IgD-negative memory B cell (primary cell): ENCODE data around the gene MLLT3. TPM values are rescaled to one million over a fixed set of nuclear protein-coding genes. Genes with fewer than 3 reads are reported as not detected.

Experiments used
- H3K27ac Mint-ChIP-seq, 3 donors: one replicate each; pipeline ENCODE4 v1.8.0; 2020 to 2022; ENCODE audit warnings: mild to moderate bottlenecking in 3 of 3, mixed read lengths in 3 of 3, moderate library complexity in 1 of 3
- H3K27me3 Mint-ChIP-seq: one replicate; pipeline ENCODE4 v1.8.0; 2021; ENCODE audit warnings: mixed read lengths
- H3K36me3 Mint-ChIP-seq: one replicate; pipeline ENCODE4 v1.8.0; 2020; ENCODE audit warnings: mild to moderate bottlenecking, mixed read lengths
- H3K4me1 Mint-ChIP-seq, 3 donors: one replicate each; pipeline ENCODE4 v1.8.0; 2020 to 2022; ENCODE audit warnings: mixed read lengths in 3 of 3, mild to moderate bottlenecking in 1 of 3
- H3K4me3 Mint-ChIP-seq, 4 donors: one replicate each; pipeline ENCODE4 v1.8.0; 2020 to 2022; ENCODE audit warnings: mild to moderate bottlenecking in 4 of 4, mixed read lengths in 4 of 4, moderate library complexity in 3 of 4
- H3K9me3 Mint-ChIP-seq, 3 donors: one replicate each; pipeline ENCODE4 v1.8.0; 2020 to 2021; ENCODE audit warnings: mixed read lengths in 3 of 3, mild to moderate bottlenecking in 1 of 3
- polyA plus RNA-seq: library from polyadenylated mRNA; unstranded; fragments of 300-500 nt; fragmentation: Illumina TruSeq; gene quantifications from one replicate; pipeline ENCODE4 v1.2.3, GENCODE V29; 2021

The MLLT3 gene
- polyA plus RNA-seq, 1 donor from 2014 or later, result 3.2 TPM

DNA sequence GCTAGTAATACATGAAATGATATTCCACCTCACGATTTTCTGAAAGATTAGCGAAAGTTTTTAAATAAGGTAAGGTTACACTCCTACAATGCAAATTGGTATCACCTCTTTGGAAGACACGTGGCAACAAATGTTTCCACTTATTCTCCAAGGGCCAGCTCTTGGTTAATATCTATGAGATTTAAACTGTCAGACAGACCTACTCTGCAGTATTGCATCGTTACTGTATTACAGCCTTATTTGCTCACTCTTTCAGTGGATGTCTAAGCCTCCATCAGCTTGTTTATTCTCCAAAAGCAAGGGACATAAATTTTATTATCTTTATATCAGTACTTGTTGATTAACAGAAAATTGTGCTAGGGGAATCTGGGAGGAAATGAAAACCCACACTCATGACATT lies 135.7 kb downstream of the MLLT3 start:
- peaks cover 1% of the 10 kb centered on the region for H3K36me3 Mint-ChIP-seq
- H3K27ac Mint-ChIP-seq, result no peak overlapping the region
- peaks cover 0 to 3% (median 0%) of the 10 kb centered on the region in 3 donors for H3K9me3 Mint-ChIP-seq
- H3K27me3 Mint-ChIP-seq, result no peaks in the 10 kb centered on the region
- H3K4me1 Mint-ChIP-seq, result peaks cover 0 to 4% (median 0%) of the 10 kb centered on the region in 3 donors
- H3K4me3 Mint-ChIP-seq, result no peak overlapping the region

- no peaks in the 10 kb centered on the region for H3K27me3 Mint-ChIP-seq
- no peaks in the 10 kb centered on the region for H3K36me3 Mint-ChIP-seq
- H3K27ac Mint-ChIP-seq, result no peak overlapping the region
- peaks cover 0 to 2% (median 0%) of the 10 kb centered on the region in 3 donors for H3K9me3 Mint-ChIP-seq
- peaks cover 0 to 2% (median 0%) of the 10 kb centered on the region in 3 donors for H3K4me1 Mint-ChIP-seq
- H3K4me3 Mint-ChIP-seq, result peak overlapping the region in 1 of 4 donors; percentile 2
Observed at GRCh38 chr9:20481437-20481836, 140.9 kb downstream of the MLLT3 start.

DNA sequence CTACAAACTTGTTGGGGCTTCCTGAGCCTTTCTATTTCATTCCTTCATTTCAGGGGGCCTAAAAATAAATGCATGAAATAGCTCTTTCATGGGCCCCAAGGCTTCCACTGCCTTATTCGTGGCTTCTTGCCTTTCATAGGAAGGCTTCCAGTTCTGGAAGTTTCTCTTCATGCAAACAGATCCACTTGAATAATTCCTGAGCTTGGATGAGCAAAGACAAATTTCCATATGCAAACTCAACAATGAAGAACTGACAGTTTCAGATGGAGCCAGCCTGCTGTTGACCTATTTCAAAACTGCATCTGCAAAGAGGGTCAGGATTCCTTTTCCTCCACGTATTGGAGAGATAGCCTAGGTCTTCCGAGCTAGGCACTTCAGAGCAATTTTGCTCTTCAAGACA lies 142.1 kb downstream of the MLLT3 start:
- no peak overlapping the region for H3K27ac Mint-ChIP-seq
- peaks cover 0 to 2% (median 0%) of the 10 kb centered on the region in 3 donors for H3K4me1 Mint-ChIP-seq
- no peaks in the 10 kb centered on the region for H3K27me3 Mint-ChIP-seq
- H3K4me3 Mint-ChIP-seq, result peak overlapping the region in 1 of 4 donors; percentile 22
- H3K36me3 Mint-ChIP-seq, result no peaks in the 10 kb centered on the region
- peaks cover 0 to 2% (median 0%) of the 10 kb centered on the region in 3 donors for H3K9me3 Mint-ChIP-seq

GRCh38 chr9:20479419-20480155 lies 142.7 kb downstream of the MLLT3 start:
- Mint-ChIP-seq H3K27me3 (no peaks in the 10 kb centered on the region), H3K4me3 (no peak overlapping the region), H3K4me1 (peaks cover 0 to 2% (median 0%) of the 10 kb centered on the region in 3 donors), H3K27ac (no peak overlapping the region), H3K36me3 (no peaks in the 10 kb centered on the region), H3K9me3 (peaks cover 0 to 2% (median 0%) of the 10 kb centered on the region in 3 donors)

GRCh38 chr9:20478786-20479185 lies 143.5 kb downstream of the MLLT3 start:
- H3K27ac Mint-ChIP-seq, result peak overlapping the region in 1 of 3 donors; percentile 41
- H3K4me3 Mint-ChIP-seq, result no peak overlapping the region

GRCh38 chr9:20477940-20478620 lies 144.2 kb downstream of the MLLT3 start:
- Mint-ChIP-seq H3K9me3 (peaks cover 0 to 2% (median 0%) of the 10 kb centered on the region in 3 donors), H3K27me3 (no peaks in the 10 kb centered on the region), H3K36me3 (no peaks in the 10 kb centered on the region), H3K4me3 (no peak overlapping the region), H3K4me1 (peaks cover 0 to 3% (median 2%) of the 10 kb centered on the region in 3 donors), H3K27ac (no peak overlapping the region)

More at GRCh38 chr9:20478786-20479185, 143.5 kb downstream of the MLLT3 start:
- H3K36me3 Mint-ChIP-seq, result no peaks in the 10 kb centered on the region
- peaks cover 0 to 3% (median 2%) of the 10 kb centered on the region in 3 donors for H3K4me1 Mint-ChIP-seq
- no peaks in the 10 kb centered on the region for H3K27me3 Mint-ChIP-seq
- peaks cover 0 to 2% (median 0%) of the 10 kb centered on the region in 3 donors for H3K9me3 Mint-ChIP-seq

DNA sequence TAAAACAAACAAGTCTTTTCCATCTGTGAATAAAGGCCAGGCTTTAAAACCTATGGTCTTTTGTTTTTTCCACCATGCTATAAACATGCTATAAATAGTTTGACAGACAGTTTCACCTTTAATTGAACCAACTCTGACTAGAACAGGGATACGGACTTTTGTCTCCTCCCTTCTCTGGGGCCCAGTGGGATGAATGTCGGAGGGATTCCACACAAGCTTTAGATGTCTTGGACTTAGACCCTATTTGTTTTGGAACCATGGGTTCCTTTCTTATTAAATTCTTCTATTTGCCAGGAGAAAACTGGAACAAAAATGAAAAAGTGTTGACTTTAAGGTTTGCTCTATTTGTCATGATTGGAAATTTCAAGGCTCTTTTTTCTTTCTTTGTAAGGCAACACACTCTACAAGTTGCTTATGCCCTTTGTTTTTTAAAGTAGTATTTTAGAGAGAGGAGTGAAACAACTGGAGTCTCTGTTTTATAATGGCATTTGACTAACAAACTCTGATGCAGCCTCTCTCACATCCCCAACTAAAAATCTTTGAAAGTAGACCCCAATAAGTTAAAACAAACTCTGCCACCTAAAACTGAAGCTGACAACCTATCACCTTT lies 145.3 kb downstream of the MLLT3 start:
- H3K4me3 Mint-ChIP-seq, result no peak overlapping the region
- no peaks in the 10 kb centered on the region for H3K9me3 Mint-ChIP-seq
- H3K27me3 Mint-ChIP-seq, result no peaks in the 10 kb centered on the region
- no peaks in the 10 kb centered on the region for H3K36me3 Mint-ChIP-seq
- no peak overlapping the region for H3K27ac Mint-ChIP-seq
- peaks cover 0 to 3% (median 2%) of the 10 kb centered on the region in 3 donors for H3K4me1 Mint-ChIP-seq

- Mint-ChIP-seq H3K4me3 (no peak overlapping the region), H3K27ac (no peak overlapping the region), H3K4me1 (peaks cover 0 to 2% (median 1%) of the 10 kb centered on the region in 3 donors)
Observed at GRCh38 chr9:20474496-20474895, 147.8 kb downstream of the MLLT3 start.

DNA sequence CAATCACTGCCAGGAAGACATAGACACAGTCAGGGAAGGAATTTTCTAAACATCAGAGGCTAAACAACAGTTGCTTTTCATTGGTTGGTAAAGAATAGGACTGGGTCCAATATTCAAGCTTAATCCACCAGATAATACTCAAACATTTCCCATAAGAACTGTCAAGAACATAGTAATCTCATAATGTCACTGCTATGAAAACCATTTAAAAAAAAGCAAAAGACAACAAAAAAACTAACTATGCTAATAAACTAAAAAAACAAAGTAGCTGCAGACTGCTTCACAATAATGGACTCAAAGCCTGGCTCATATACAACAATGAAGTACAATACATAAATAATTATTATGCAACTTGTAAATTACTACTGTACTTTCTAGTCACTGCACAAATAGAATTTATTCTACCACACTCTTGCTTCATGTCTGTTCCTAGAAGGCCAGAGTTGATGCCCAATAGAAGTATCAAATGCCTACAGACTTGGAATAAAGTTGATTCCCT lies 148.7 kb downstream of the MLLT3 start:
- H3K36me3 Mint-ChIP-seq, result no peaks in the 10 kb centered on the region

More at GRCh38 chr9:20474496-20474895, 147.8 kb downstream of the MLLT3 start:
- Mint-ChIP-seq H3K27me3 (peaks cover 1% of the 10 kb centered on the region), H3K9me3 (no peaks in the 10 kb centered on the region), H3K36me3 (no peaks in the 10 kb centered on the region)

GRCh38 chr9:20472342-20473045 lies 149.8 kb downstream of the MLLT3 start:
- no peak overlapping the region for H3K27ac Mint-ChIP-seq
- no peak overlapping the region for H3K4me3 Mint-ChIP-seq
- no peaks in the 10 kb centered on the region for H3K9me3 Mint-ChIP-seq
- peaks cover 0 to 2% (median 1%) of the 10 kb centered on the region in 3 donors for H3K4me1 Mint-ChIP-seq
- H3K36me3 Mint-ChIP-seq, result no peaks in the 10 kb centered on the region
- peaks cover 1% of the 10 kb centered on the region for H3K27me3 Mint-ChIP-seq

More for the DNA sequence above, 148.7 kb downstream of the MLLT3 start:
- Mint-ChIP-seq H3K4me3 (no peak overlapping the region), H3K27me3 (peaks cover 1% of the 10 kb centered on the region), H3K27ac (peak overlapping the region in 1 of 3 donors; percentile 24), H3K9me3 (no peaks in the 10 kb centered on the region), H3K4me1 (peaks cover 0 to 2% (median 1%) of the 10 kb centered on the region in 3 donors)

GRCh38 chr9:20466328-20467008 lies 155.8 kb downstream of the MLLT3 start:
- peaks cover 0 to 2% (median 0%) of the 10 kb centered on the region in 3 donors for H3K9me3 Mint-ChIP-seq
- H3K4me1 Mint-ChIP-seq, result no peaks in the 10 kb centered on the region
- H3K27ac Mint-ChIP-seq, result no peak overlapping the region
- H3K36me3 Mint-ChIP-seq, result no peaks in the 10 kb centered on the region
- no peak overlapping the region for H3K4me3 Mint-ChIP-seq
- peaks cover 4% of the 10 kb centered on the region for H3K27me3 Mint-ChIP-seq

- H3K4me3 Mint-ChIP-seq, result no peak overlapping the region
- no peak overlapping the region for H3K27ac Mint-ChIP-seq
- H3K4me1 Mint-ChIP-seq, result peaks cover 0 to 2% (median 0%) of the 10 kb centered on the region in 3 donors
Observed at GRCh38 chr9:20464242-20464641, 158.1 kb downstream of the MLLT3 start.

GRCh38 chr9:20463823-20464222 lies 158.5 kb downstream of the MLLT3 start:
- H3K9me3 Mint-ChIP-seq, result peaks cover 0 to 2% (median 0%) of the 10 kb centered on the region in 3 donors
- H3K4me1 Mint-ChIP-seq, result peaks cover 0 to 2% (median 0%) of the 10 kb centered on the region in 3 donors
- peaks cover 4% of the 10 kb centered on the region for H3K27me3 Mint-ChIP-seq
- no peak overlapping the region for H3K4me3 Mint-ChIP-seq
- no peak overlapping the region for H3K27ac Mint-ChIP-seq
- H3K36me3 Mint-ChIP-seq, result no peaks in the 10 kb centered on the region

More at GRCh38 chr9:20464242-20464641, 158.1 kb downstream of the MLLT3 start:
- Mint-ChIP-seq H3K27me3 (peaks cover 4% of the 10 kb centered on the region), H3K9me3 (peaks cover 0 to 2% (median 0%) of the 10 kb centered on the region in 3 donors), H3K36me3 (no peaks in the 10 kb centered on the region)

GRCh38 chr9:20462410-20462809 lies 159.9 kb downstream of the MLLT3 start:
- peaks cover 0 to 2% (median 0%) of the 10 kb centered on the region in 3 donors for H3K9me3 Mint-ChIP-seq
- no peak overlapping the region for H3K4me3 Mint-ChIP-seq
- H3K27ac Mint-ChIP-seq, result no peak overlapping the region
- H3K27me3 Mint-ChIP-seq, result peaks cover 4% of the 10 kb centered on the region
- peaks cover 0 to 2% (median 0%) of the 10 kb centered on the region in 3 donors for H3K4me1 Mint-ChIP-seq
- H3K36me3 Mint-ChIP-seq, result no peaks in the 10 kb centered on the region
